GM12874 (cell line): ENCODE results near the gene AFF4.

Experiments used
- TF ChIP-seq, protein P1 (sequence below): IDR thresholded peaks from 2 replicates; pipeline ENCODE4 v1.5.1; 2011; ENCODE audit warnings: low read depth, mild to moderate bottlenecking, control low read depth, low read length, moderate library complexity; ENCODE audit not compliant: insufficient read depth

AFF4 gene

DNA sequence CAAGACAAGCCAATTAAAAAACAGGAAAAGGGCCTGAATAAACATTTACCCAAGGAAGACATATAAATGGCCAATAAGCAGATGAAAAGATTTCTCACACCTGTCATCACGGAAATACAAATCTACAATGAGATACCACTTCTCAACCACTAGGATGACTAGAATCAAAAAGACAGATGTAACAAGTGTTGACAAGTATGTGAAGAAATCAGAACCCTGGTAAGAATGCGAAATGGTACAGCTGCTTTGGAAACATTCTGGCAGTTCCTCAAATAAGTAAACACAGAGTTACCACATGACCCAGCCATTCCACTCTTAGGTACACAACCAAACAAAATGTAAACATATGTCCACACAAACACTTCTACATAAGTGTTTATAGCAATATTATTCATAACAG, 57.5 kb downstream of the AFF4 start:
- TF ChIP-seq, protein P1, sequence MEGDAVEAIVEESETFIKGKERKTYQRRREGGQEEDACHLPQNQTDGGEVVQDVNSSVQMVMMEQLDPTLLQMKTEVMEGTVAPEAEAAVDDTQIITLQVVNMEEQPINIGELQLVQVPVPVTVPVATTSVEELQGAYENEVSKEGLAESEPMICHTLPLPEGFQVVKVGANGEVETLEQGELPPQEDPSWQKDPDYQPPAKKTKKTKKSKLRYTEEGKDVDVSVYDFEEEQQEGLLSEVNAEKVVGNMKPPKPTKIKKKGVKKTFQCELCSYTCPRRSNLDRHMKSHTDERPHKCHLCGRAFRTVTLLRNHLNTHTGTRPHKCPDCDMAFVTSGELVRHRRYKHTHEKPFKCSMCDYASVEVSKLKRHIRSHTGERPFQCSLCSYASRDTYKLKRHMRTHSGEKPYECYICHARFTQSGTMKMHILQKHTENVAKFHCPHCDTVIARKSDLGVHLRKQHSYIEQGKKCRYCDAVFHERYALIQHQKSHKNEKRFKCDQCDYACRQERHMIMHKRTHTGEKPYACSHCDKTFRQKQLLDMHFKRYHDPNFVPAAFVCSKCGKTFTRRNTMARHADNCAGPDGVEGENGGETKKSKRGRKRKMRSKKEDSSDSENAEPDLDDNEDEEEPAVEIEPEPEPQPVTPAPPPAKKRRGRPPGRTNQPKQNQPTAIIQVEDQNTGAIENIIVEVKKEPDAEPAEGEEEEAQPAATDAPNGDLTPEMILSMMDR, result no peak

DNA sequence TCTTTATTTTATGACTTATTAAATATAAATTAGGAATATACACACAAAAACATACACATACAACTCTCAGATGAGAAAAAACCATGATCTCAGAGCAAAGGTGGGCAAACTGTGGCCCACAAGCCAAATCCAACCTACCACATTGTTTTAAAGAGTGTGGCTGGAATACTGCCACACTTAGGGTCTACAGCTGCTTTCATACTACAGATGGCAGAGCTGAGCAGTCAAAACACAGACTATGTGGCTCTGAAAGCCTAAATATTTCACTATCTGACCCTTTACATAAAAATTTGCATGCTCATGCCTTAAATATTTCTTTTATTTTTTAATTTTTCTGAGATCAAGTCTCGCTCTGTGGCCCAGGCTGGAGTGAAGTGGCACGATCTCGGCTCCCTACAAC, 61.7 kb downstream of the AFF4 start:
- TF ChIP-seq, protein P1, result no peak

DNA sequence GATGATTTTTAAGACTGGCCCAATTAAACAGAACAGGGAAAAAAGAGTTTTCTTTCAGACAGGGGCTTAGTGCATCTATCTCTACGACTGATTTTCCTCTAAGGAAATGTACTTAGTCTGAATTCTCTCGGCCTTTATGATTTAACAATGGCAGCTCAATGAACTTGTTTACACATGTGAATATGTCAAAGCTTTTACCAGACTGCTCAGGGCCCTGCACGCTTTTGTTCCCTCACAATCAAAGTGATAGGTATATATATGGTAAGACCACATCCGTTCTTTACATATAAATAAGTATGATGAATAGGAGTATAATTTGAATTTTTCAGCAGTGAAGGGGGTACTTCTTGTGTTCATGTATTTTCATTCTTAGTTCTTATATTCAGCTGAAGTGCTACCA, 62.4 kb downstream of the AFF4 start:
- TF ChIP-seq, protein P1, result no peak

DNA sequence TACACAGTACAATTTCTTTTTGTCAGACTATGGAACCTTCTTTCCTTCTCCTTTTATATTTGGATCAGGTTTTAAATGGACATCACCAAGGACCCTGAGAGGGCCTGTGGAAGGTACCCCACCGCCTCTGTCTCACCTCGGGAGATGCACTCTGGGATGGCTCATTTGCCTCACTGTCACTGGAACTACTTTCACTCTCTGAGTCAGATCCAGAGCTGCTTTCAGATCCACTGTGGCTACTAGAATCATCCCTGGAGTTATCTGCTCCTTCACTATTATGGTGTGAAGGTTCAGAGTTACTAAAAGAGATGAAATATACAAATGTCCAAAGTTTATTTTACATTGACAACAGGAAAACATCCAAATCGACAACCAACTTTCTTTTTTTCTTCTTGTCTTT, 65.3 kb downstream of the AFF4 start:
- TF ChIP-seq, protein P1, result no peak

DNA sequence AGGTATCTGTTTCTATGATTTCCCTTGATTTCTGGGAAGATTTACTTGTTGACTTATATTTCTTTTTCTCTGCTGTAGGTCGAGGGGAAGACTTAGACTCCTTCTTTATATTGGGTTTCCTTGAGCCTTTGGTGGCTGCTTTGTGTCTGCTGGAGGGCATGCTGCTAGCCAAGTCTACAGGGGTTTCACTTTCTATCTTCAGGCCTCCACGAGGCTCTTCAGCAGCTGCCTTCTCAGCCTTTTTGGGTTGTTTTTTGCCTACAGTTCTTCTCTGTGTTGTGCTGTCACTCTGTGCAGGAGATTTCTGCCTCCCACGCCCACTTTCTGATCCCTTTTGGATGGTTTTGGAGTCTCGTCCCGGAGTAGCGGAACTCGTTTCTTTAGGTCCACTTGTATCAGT, 66.7 kb downstream of the AFF4 start:
- TF ChIP-seq, protein P1, result no peak

DNA sequence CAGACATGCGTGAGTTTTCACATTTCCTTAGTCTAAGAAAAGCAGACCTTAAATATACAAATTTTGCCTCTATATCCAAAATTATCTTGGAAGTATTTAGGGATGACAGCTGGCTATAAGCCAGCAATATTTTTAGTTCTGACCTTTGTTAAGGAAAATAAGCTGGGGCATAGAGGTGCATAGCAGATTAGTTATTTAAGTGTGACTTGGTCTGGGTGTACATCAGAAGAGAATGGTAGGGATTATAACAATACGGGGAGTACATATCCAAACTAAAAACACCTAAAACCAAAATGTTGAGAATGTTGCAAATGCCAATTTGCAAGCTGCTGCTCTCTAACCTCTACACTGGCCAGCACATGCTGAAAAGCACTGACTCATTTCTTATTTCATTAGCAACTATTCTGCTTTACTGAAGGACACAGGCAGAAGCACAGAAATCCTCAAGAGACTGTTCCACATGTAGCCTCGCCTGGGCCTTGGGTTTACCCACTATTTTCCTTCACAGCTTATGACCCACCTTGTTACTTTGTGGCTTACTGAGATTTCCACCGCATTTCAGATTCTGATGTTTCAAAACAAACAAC, 67.6 kb downstream of the AFF4 start:
- TF ChIP-seq, protein P1, result no peak

DNA sequence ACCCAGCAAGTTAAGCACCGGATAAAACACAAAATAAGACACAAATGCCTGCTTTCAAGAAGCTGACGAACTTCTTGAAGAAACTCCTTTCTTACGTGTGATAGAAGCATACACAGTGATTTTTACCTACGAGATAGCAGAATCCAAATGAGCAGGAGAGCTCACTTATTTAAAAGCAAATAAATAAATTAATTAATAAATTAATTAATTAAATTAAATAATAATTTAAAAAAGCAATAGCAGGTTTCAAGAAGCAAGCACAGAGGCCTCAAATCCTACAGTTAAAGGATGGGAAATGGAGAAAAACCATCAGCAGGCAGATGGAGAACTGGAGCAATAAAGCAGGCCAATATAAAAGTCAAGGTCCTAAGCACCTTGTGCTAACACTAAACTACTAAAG, 72.6 kb downstream of the AFF4 start:
- TF ChIP-seq, protein P1, result no peak
